H1 (cell line): ENCODE data around the gene FRMD6. TPM values are rescaled to one million over a fixed set of nuclear protein-coding genes. Genes with fewer than 3 reads are reported as not detected.

ENCODE experiments used
- CTCF ChIA-PET: fragments of 300-600 bp; sonication (Branson Sonifier 250); formaldehyde crosslinking; loops from one replicate; lab custom pipeline; 2021; ENCODE audit not compliant: partially characterized antibody; lab: Charles Lee
- POLR2A ChIA-PET: fragments of 300-600 bp; sonication (Branson Sonifier 250); formaldehyde crosslinking; loops from one replicate; lab custom pipeline; 2021; ENCODE audit warnings: inconsistent platforms; ENCODE audit not compliant: partially characterized antibody; lab: Charles Lee
- DNase-seq, 2 experiments: peaks; one replicate each; pipeline versions ENCODE4 v3.0.0 to v3.0.0-alpha.2; 2010 to 2022; ENCODE audit warnings: low spot score in 2 of 2, low read depth in 1 of 2, mixed read lengths in 1 of 2
- FAIRE-seq: peaks from 2 replicates; lab custom pipeline; 2011; peaks lifted over from hg19 to GRCh38; lab: Jason Lieb, UNC
- H2AFZ ChIP-seq: 2 replicates; pipeline ENCODE4 v1.8.1; 2012; ENCODE audit warnings: low read length, inconsistent platforms
- H2AK5ac ChIP-seq: 2 replicates; pipeline ENCODE4 v1.6.1; 2013; ENCODE audit warnings: low read depth, low read length
- H2BK120ac ChIP-seq: replicated peaks from 2 replicates; pipeline ENCODE3; 2013; ENCODE audit warnings: low read depth, low read length, inconsistent platforms
- H2BK12ac ChIP-seq: 2 replicates; pipeline ENCODE4 v1.6.1; 2013; ENCODE audit warnings: low read depth, low read length
- H2BK15ac ChIP-seq: 2 replicates; pipeline ENCODE4 v1.6.1; 2013; ENCODE audit warnings: low read length
- H2BK20ac ChIP-seq: 2 replicates; pipeline ENCODE4 v1.6.1; 2013; ENCODE audit warnings: low read length
- H2BK5ac ChIP-seq: 2 replicates; pipeline ENCODE4 v1.6.1; 2013; ENCODE audit warnings: low read depth, low read length
- H3K14ac ChIP-seq: 2 replicates; pipeline ENCODE4 v1.6.1; 2013; ENCODE audit warnings: inconsistent platforms; ENCODE audit not compliant: insufficient read length
- H3K18ac ChIP-seq: 2 replicates; pipeline ENCODE4 v1.6.1; 2013; ENCODE audit warnings: low read length; ENCODE audit errors: extremely low read depth
- H3K23ac ChIP-seq: 2 replicates; pipeline ENCODE4 v1.6.1; 2013; ENCODE audit warnings: inconsistent platforms; ENCODE audit not compliant: insufficient read length
- H3K23me2 ChIP-seq: 2 replicates; pipeline ENCODE4 v1.6.1; 2013; ENCODE audit warnings: low read depth, low read length
- H3K27ac ChIP-seq: 2 replicates; pipeline ENCODE4 v1.6.1; 2011; ENCODE audit warnings: low read depth, low read length, inconsistent platforms
- H3K27me3 ChIP-seq, 4 experiments: replicated peaks in 1 of 4; 1 replicate in 1 of 4; 2 replicates in 3 of 4; pipeline versions ENCODE4 v1.6.1 to v1.8.1; 2011 to 2013; ENCODE audit warnings: low read length in 3 of 4, mild to moderate bottlenecking in 3 of 4, inconsistent platforms in 2 of 4, mixed read lengths in 2 of 4, moderate library complexity in 1 of 4; ENCODE audit not compliant: control insufficient read depth in 3 of 4, insufficient read depth in 3 of 4; ENCODE audit errors: extremely low read depth in 1 of 4
- H3K36me3 ChIP-seq, 4 experiments: 2 replicates each; pipeline versions ENCODE4 v1.6.1 to v1.8.1; 2011 to 2013; ENCODE audit warnings: mild to moderate bottlenecking in 4 of 4, low read length in 3 of 4, moderate library complexity in 2 of 4, control low read depth in 1 of 4, inconsistent platforms in 1 of 4; ENCODE audit not compliant: insufficient read depth in 4 of 4, control insufficient read depth in 2 of 4
- H3K4ac ChIP-seq: replicated peaks from 2 replicates; pipeline ENCODE3; 2013; ENCODE audit warnings: low read length, low read depth, mixed read lengths, inconsistent platforms; ENCODE audit not compliant: insufficient read length
- H3K4me1 ChIP-seq, 4 experiments: replicated peaks in 1 of 4; 1 replicate in 1 of 4; 2 replicates in 3 of 4; pipeline versions ENCODE4 v1.6.1 to v1.8.1; 2011 to 2013; ENCODE audit warnings: low read length in 3 of 4, inconsistent platforms in 2 of 4, mixed read lengths in 1 of 4; ENCODE audit not compliant: insufficient read depth in 4 of 4, control insufficient read depth in 3 of 4
- H3K4me2 ChIP-seq, 2 experiments: 2 replicates each; pipeline versions ENCODE4 v1.6.1 to v1.8.1; 2011 to 2013; ENCODE audit warnings: low read depth in 2 of 2, low read length in 2 of 2, control low read depth in 1 of 2, inconsistent platforms in 1 of 2, mild to moderate bottlenecking in 1 of 2; ENCODE audit not compliant: insufficient read depth in 1 of 2
- H3K4me3 ChIP-seq, 4 experiments: fragments of 200-600, 300-600 bp in 1 of 4; sonication (generic), shearing (Covaris generic), sonication (Bioruptor Twin) in 1 of 4; 2 replicates each; pipeline versions ENCODE4 v1.5.1 to v1.8.1; 2011 to 2016; ENCODE audit warnings: low read length in 4 of 4, low read depth in 3 of 4, control low read depth in 2 of 4, inconsistent platforms in 2 of 4, mild to moderate bottlenecking in 2 of 4, mixed read lengths in 1 of 4, moderate library complexity in 1 of 4; ENCODE audit not compliant: insufficient read depth in 2 of 4; ENCODE audit errors: extremely low read depth in 1 of 4
- H3K56ac ChIP-seq: replicated peaks from 2 replicates; pipeline ENCODE3; 2013; ENCODE audit warnings: low read depth, mild to moderate bottlenecking, mixed read lengths, low read length, inconsistent platforms; ENCODE audit not compliant: insufficient read length
- H3K79me1 ChIP-seq: 2 replicates; pipeline ENCODE4 v1.6.1; 2013; ENCODE audit warnings: low read depth, low read length, control low read depth
- H3K79me2 ChIP-seq, 2 experiments: 2 replicates each; pipeline versions ENCODE4 v1.6.1 to v1.8.1; 2012 to 2013; ENCODE audit warnings: low read length in 2 of 2, mild to moderate bottlenecking in 2 of 2, inconsistent platforms in 1 of 2; ENCODE audit not compliant: insufficient read depth in 2 of 2, control insufficient read depth in 1 of 2
- H3K9ac ChIP-seq, 4 experiments: replicated peaks in 1 of 4; 1 replicate in 1 of 4; 2 replicates in 3 of 4; pipeline versions ENCODE4 v1.6.1 to v1.8.1; 2011 to 2013; ENCODE audit warnings: low read depth in 3 of 4, low read length in 3 of 4, control low read depth in 2 of 4, mild to moderate bottlenecking in 2 of 4, moderate library complexity in 2 of 4, inconsistent platforms in 1 of 4; ENCODE audit errors: extremely low read depth in 1 of 4
- H3K9me3 ChIP-seq, 2 experiments: 2 replicates each; pipeline versions ENCODE4 v1.6.1 to v1.8.1; 2012 to 2013; ENCODE audit warnings: mild to moderate bottlenecking in 2 of 2, moderate library complexity in 2 of 2, control low read depth in 1 of 2, inconsistent platforms in 1 of 2, low read depth in 1 of 2, low read length in 1 of 2, mixed read lengths in 1 of 2; ENCODE audit not compliant: insufficient read depth in 2 of 2
- H4K20me1 ChIP-seq, 2 experiments: replicated peaks in 1 of 2; 2 replicates each; pipeline versions ENCODE3 to v1.8.1; 2011 to 2013; ENCODE audit warnings: inconsistent platforms in 2 of 2, low read length in 2 of 2, mild to moderate bottlenecking in 1 of 2; ENCODE audit not compliant: insufficient read depth in 2 of 2, control insufficient read depth in 1 of 2
- H4K5ac ChIP-seq: 2 replicates; pipeline ENCODE4 v1.6.1; 2013; ENCODE audit warnings: low read length, low read depth, mixed read lengths, inconsistent platforms; ENCODE audit not compliant: insufficient read length
- H4K8ac ChIP-seq: 2 replicates; pipeline ENCODE4 v1.8.0; 2013; ENCODE audit warnings: mild to moderate bottlenecking, moderate library complexity, low read length, inconsistent platforms; ENCODE audit not compliant: insufficient read depth; ENCODE audit errors: extremely low read depth
- H4K91ac ChIP-seq: replicated peaks from 2 replicates; pipeline ENCODE3; 2013; ENCODE audit warnings: low read length, mixed read lengths, inconsistent platforms; ENCODE audit not compliant: insufficient read length
- ATF2 ChIP-seq: IDR thresholded peaks from 2 replicates; pipeline ENCODE4 v1.6.1; 2012; ENCODE audit warnings: low read length, inconsistent platforms
- POU5F1 ChIP-seq: IDR thresholded peaks from 2 replicates; pipeline ENCODE4 v1.6.1; 2011; ENCODE audit warnings: low read depth, mild to moderate bottlenecking, low read length, moderate library complexity
- WGBS, 2 experiments: shearing (Covaris generic) in 1 of 2; methylation state at CpG; one replicate each; pipeline versions ENCODE4 v1.1.6 to v1.1.7; 2013 to 2015; ENCODE audit warnings: low lambda C conversion rate in 2 of 2, mixed read lengths in 2 of 2, inconsistent platforms in 1 of 2, low coverage in 1 of 2, missing lambda C conversion rate in 1 of 2; ENCODE audit not compliant: insufficient replicate concordance in 2 of 2, insufficient coverage in 1 of 2, insufficient read length in 1 of 2; ENCODE audit errors: extremely low coverage in 1 of 2, missing lambda C conversion rate in 1 of 2; 5-methylcytosine and 5-hydroxymethylcytosine counted together
- polyA plus RNA-seq, 7 experiments: library from polyadenylated mRNA; depleted of rRNA in 3 of 7; stranded (reverse) in 5 of 7; unstranded in 2 of 7; fragments of >200 nt in 5 of 7; fragments of 200-250 nt in 2 of 7; gene quantifications; 1 replicate in 5 of 7; 2 replicates in 1 of 7; 4 replicates in 1 of 7; pipeline versions ENCODE4 v1.2.1 to v1.2.3, GENCODE V29; 2011 to 2013; ENCODE audit warnings: missing spikeins in 2 of 7, mixed read lengths in 2 of 7
- total RNA-seq: library from RNA; stranded (reverse); fragmentation: NEBNext Ultra II Directional; extraction: Animal tissue kit (Norgen Biotek cat#: 25700); gene quantifications from 2 replicates; pipeline ENCODE4 v1.2.1, GENCODE V29; 2021

Gene FRMD6
- total and polyA plus RNA-seq, 2 of the 8 experiments (the other 6 are each of a cell fraction or from before 2014, with no cell fraction given) = 5.4 to 23.7 TPM

DNA sequence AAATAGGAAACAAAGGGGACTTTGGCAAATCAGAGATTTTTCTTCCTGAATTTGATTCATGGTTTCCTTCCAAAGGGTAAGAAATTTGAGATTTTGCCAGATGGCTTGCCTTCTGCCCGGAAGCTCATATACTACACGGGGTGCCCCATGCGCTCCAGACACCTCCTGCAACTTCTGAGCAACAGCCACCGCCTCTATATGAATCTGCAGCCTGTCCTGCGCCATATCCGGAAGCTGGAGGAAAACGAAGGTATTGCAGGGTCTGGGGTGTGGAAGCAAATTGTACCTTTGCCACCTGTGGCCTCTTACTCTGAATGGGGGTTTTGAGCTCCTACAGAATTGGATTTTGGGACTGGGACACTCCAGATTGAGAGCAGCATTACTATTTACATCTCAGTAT, 63.5 kb downstream of the FRMD6 start:
- H3K36me3 ChIP-seq = peaks cover 0 to 5% (median 3%) of the 10 kb centered on the region in 4 experiments; a peak in 4 of 8 replicates
- H2BK120ac ChIP-seq = no peak overlapping the region
- WGBS, 2 experiments = 86% methylated on average over 7 of the region's 7 CpGs; no CpG with 5 or more reads in 1 of the 2 experiments
- ChIA-PET CTCF (interaction anchor here (0.7 to 2.3 kb wide), 7 partner anchors 18 to 432 kb away, joined by 3 to 8 read pairs (median 4); partner anchors contain the start of gene FRMD6), POLR2A (no interaction called here)
- H3K27ac ChIP-seq = no peak overlapping the region
- H2BK15ac ChIP-seq = no peak overlapping the region
- no peaks in the 10 kb centered on the region for H3K9me3 ChIP-seq
- H3K4me3 ChIP-seq = no peak overlapping the region
- no peak overlapping the region for H3K9ac ChIP-seq
- no peak overlapping the region for H3K4ac ChIP-seq
- no peak overlapping the region for H2AK5ac ChIP-seq
- no peak overlapping the region for H2BK20ac ChIP-seq
- H3K79me1 ChIP-seq = no peaks in the 10 kb centered on the region
- no peak overlapping the region for H3K23ac ChIP-seq
- no peak overlapping the region for H3K14ac ChIP-seq
- H3K18ac ChIP-seq = no peak overlapping the region
- no peaks in the 10 kb centered on the region for H4K20me1 ChIP-seq
- H4K5ac ChIP-seq = no peak overlapping the region
- H4K8ac ChIP-seq = no peak overlapping the region
- H2BK12ac ChIP-seq = no peak overlapping the region
- no peak for DNase-seq
- no peaks in the 10 kb centered on the region for H3K23me2 ChIP-seq
- peaks cover 0 to 7% (median 1%) of the 10 kb centered on the region in 4 experiments; a peak in 4 of 7 replicates for H3K4me1 ChIP-seq
- H4K91ac ChIP-seq = no peak overlapping the region
- no peaks in the 10 kb centered on the region for H3K27me3 ChIP-seq
- no peak overlapping the region for H2BK5ac ChIP-seq
- no peak overlapping the region for H2AFZ ChIP-seq
- no peak overlapping the region for H3K56ac ChIP-seq
- FAIRE-seq = no peak
- no peak overlapping the region for H3K4me2 ChIP-seq
- H3K79me2 ChIP-seq = no peaks in the 10 kb centered on the region
- no peak for TF ChIP-seq POU5F1
- no peak for TF ChIP-seq ATF2
